H9 (cell line): ENCODE data around the gene COL4A2. TPM values are rescaled to one million over a fixed set of nuclear protein-coding genes. Genes with fewer than 3 reads are reported as not detected.

Experiments used
- DNase-seq: peaks from one replicate; pipeline ENCODE4 v3.0.0-alpha.2; 2017
- H2AFZ ChIP-seq: one replicate; pipeline ENCODE4 v1.6.1; 2013; ENCODE audit warnings: mild to moderate bottlenecking, low read length, control low read depth, moderate library complexity
- H2AK5ac ChIP-seq: 2 replicates; pipeline ENCODE4 v1.6.1; 2013; ENCODE audit warnings: low read length, control low read depth, mixed read lengths; ENCODE audit not compliant: insufficient read length
- H2BK120ac ChIP-seq: one replicate; pipeline ENCODE4 v1.6.1; 2013; ENCODE audit warnings: low read depth, mild to moderate bottlenecking, low read length, control low read depth, inconsistent platforms; ENCODE audit not compliant: poor library complexity, severe bottlenecking
- H2BK12ac ChIP-seq: 2 replicates; pipeline ENCODE4 v1.6.1; 2013; ENCODE audit warnings: low read length, control low read depth, mixed read lengths, low read depth; ENCODE audit not compliant: insufficient read length
- H2BK15ac ChIP-seq: 2 replicates; pipeline ENCODE4 v1.6.1; 2013; ENCODE audit warnings: low read depth, low read length, control low read depth
- H2BK20ac ChIP-seq: one replicate; pipeline ENCODE4 v1.6.1; 2013; ENCODE audit warnings: low read depth, mild to moderate bottlenecking, low read length, control low read depth, inconsistent platforms; ENCODE audit not compliant: poor library complexity, severe bottlenecking
- H2BK5ac ChIP-seq: 2 replicates; pipeline ENCODE4 v1.6.1; 2013; ENCODE audit warnings: low read length, control low read depth, mixed read lengths; ENCODE audit not compliant: insufficient read length
- H3K14ac ChIP-seq: 2 replicates; pipeline ENCODE4 v1.6.1; 2013; ENCODE audit warnings: low read length, control low read depth; ENCODE audit not compliant: insufficient read depth
- H3K18ac ChIP-seq: 2 replicates; pipeline ENCODE4 v1.6.1; 2013; ENCODE audit warnings: low read depth, mild to moderate bottlenecking, mixed read lengths, low read length, control low read depth; ENCODE audit not compliant: insufficient read length
- H3K23ac ChIP-seq: 2 replicates; pipeline ENCODE4 v1.6.1; 2013; ENCODE audit warnings: low read length, control low read depth, mixed read lengths, low read depth; ENCODE audit not compliant: insufficient read length
- H3K23me2 ChIP-seq: 2 replicates; pipeline ENCODE4 v1.6.1; 2013; ENCODE audit warnings: low read depth, mild to moderate bottlenecking, mixed read lengths, low read length, control low read depth; ENCODE audit not compliant: insufficient read length, poor library complexity, severe bottlenecking
- H3K27ac ChIP-seq: 2 replicates; pipeline ENCODE4 v1.5.1; 2013; ENCODE audit warnings: low read length, control low read depth, mixed read lengths, low read depth; ENCODE audit not compliant: insufficient read length
- H3K27me3 ChIP-seq: 2 replicates; pipeline ENCODE4 v1.6.1; 2013; ENCODE audit warnings: low read length, control low read depth, inconsistent platforms; ENCODE audit not compliant: insufficient read depth
- H3K4ac ChIP-seq: 2 replicates; pipeline ENCODE4 v1.6.1; 2013; ENCODE audit warnings: low read depth, mild to moderate bottlenecking, control low read depth, inconsistent platforms, low read length, moderate library complexity
- H3K4me1 ChIP-seq: 2 replicates; pipeline ENCODE4 v1.6.1; 2013; ENCODE audit warnings: low read length, control low read depth, inconsistent platforms; ENCODE audit not compliant: insufficient read depth
- H3K4me2 ChIP-seq: 2 replicates; pipeline ENCODE4 v1.6.1; 2013; ENCODE audit warnings: low read length, control low read depth, mixed read lengths; ENCODE audit not compliant: insufficient read length, insufficient read depth
- H3K56ac ChIP-seq: 2 replicates; pipeline ENCODE4 v1.6.1; 2013; ENCODE audit warnings: low read depth, mild to moderate bottlenecking, mixed read lengths, low read length, control low read depth; ENCODE audit not compliant: insufficient read length
- H3K79me1 ChIP-seq: 2 replicates; pipeline ENCODE4 v1.6.1; 2013; ENCODE audit warnings: low read depth, mild to moderate bottlenecking, moderate library complexity, low read length, control low read depth, inconsistent platforms; ENCODE audit not compliant: insufficient read depth, poor library complexity, severe bottlenecking
- H3K79me2 ChIP-seq: 2 replicates; pipeline ENCODE4 v1.6.1; 2013; ENCODE audit warnings: low read length, control low read depth, inconsistent platforms; ENCODE audit not compliant: insufficient read depth
- H3K9ac ChIP-seq: 2 replicates; pipeline ENCODE4 v1.6.1; 2013; ENCODE audit warnings: low read length, control low read depth, mixed read lengths; ENCODE audit not compliant: insufficient read length; ENCODE audit errors: extremely low read depth
- H3K9me3 ChIP-seq: one replicate; pipeline ENCODE4 v1.6.1; 2013; ENCODE audit warnings: low read depth, low read length, inconsistent platforms; ENCODE audit not compliant: control insufficient read depth
- H3T11ph ChIP-seq: one replicate; pipeline ENCODE4 v1.6.1; 2013; ENCODE audit warnings: mild to moderate bottlenecking, low read length, control low read depth, inconsistent platforms
- H4K20me1 ChIP-seq: one replicate; pipeline ENCODE4 v1.6.1; 2013; ENCODE audit not compliant: control insufficient read depth, insufficient read length, insufficient read depth
- H4K5ac ChIP-seq: 2 replicates; pipeline ENCODE4 v1.6.1; 2013; ENCODE audit warnings: low read depth, mild to moderate bottlenecking, mixed read lengths, low read length, control low read depth; ENCODE audit not compliant: insufficient read length
- H4K8ac ChIP-seq: replicated peaks from 2 replicates; pipeline ENCODE4 v1.6.1; 2013; ENCODE audit warnings: low read length, control low read depth, mixed read lengths, low read depth; ENCODE audit not compliant: insufficient read length
- H4K91ac ChIP-seq: 2 replicates; pipeline ENCODE4 v1.6.1; 2013; ENCODE audit warnings: low read depth, mild to moderate bottlenecking, moderate library complexity, mixed read lengths, low read length, control low read depth; ENCODE audit not compliant: insufficient read length
- H3K27ac Mint-ChIP-seq, 3 experiments: 2 replicates in 2 of 3; 3 replicates in 1 of 3; pipeline ENCODE4 v1.8.0; 2020 to 2021; ENCODE audit warnings: mixed read lengths in 3 of 3, mild to moderate bottlenecking in 1 of 3, moderate library complexity in 1 of 3
- H3K27me3 Mint-ChIP-seq: 2 replicates; pipeline ENCODE4 v1.8.0; 2021; ENCODE audit warnings: low read depth, mild to moderate bottlenecking, moderate library complexity, mixed read lengths
- H3K36me3 Mint-ChIP-seq, 3 experiments: 2 replicates in 2 of 3; 3 replicates in 1 of 3; pipeline ENCODE4 v1.8.0; 2020 to 2021; ENCODE audit warnings: low read depth in 3 of 3, mixed read lengths in 3 of 3; ENCODE audit not compliant: insufficient read depth in 1 of 3
- H3K4me1 Mint-ChIP-seq, 2 experiments: 2 replicates each; pipeline ENCODE4 v1.8.0; 2020; ENCODE audit warnings: mixed read lengths in 2 of 2
- H3K4me3 Mint-ChIP-seq, 2 experiments: 2 replicates in 1 of 2; 3 replicates in 1 of 2; pipeline ENCODE4 v1.8.0; 2020 to 2021; ENCODE audit warnings: mild to moderate bottlenecking in 2 of 2, mixed read lengths in 2 of 2, moderate library complexity in 1 of 2
- H3K9me3 Mint-ChIP-seq, 2 experiments: 2 replicates in 1 of 2; 3 replicates in 1 of 2; pipeline ENCODE4 v1.8.0; 2020; ENCODE audit warnings: mild to moderate bottlenecking in 2 of 2, mixed read lengths in 2 of 2, moderate library complexity in 1 of 2
- WGBS: extraction: QIAGEN DNeasy Blood & Tissue Kit; methylation state at CpG from one replicate; pipeline ENCODE4 v1.1.7; 2013; ENCODE audit warnings: missing lambda C conversion rate, low lambda C conversion rate, mixed read lengths; ENCODE audit not compliant: insufficient read length; ENCODE audit errors: extremely low coverage; 5-methylcytosine and 5-hydroxymethylcytosine counted together
- total RNA-seq: library from RNA; stranded (reverse); gene quantifications from 2 replicates; pipeline ENCODE4 v1.2.1, GENCODE V29; 2021
- TF ChIP-seq, protein P1 (sequence below): fragments of 200-600 bp; sonication (generic); conservative IDR thresholded peaks from 3 replicates; pipeline ENCODE4 v1.8.0; 2021; ENCODE audit warnings: antibody characterized with exemption, mild to moderate bottlenecking

The COL4A2 gene
- total RNA-seq, 1 experiment from 2014 or later = 76.5 TPM

DNA sequence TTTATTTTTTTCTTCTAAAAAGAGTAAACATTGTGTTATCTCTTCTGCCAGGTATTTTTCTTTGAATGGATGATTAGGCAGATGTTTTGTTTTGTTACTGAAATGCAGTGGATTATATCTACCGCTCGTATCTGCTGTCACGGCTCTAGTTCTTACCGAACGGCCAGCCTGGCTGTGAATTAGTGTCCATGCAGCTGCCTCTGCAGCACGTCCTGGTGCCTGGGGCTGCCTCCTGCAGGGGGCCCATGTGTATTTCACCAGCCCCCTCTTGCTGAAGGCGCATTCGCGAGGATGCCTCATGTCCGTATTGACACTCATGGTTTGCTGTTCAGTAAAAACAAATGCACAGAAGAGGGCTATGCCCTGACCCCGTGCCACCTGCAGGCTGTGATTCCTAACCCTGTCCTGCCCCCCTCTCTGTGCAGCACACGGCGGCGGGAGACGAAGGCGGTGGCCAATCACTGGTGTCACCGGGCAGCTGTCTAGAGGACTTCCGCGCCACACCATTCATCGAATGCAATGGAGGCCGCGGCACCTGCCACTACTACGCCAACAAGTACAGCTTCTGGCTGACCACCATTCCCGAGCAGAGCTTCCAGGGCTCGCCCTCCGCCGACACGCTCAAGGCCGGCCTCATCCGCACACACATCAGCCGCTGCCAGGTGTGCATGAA lies 204.6 kb downstream of the COL4A2 start:
- Histone ChIP-seq H3K9ac (no peak overlapping the region), H3K23me2 (no peaks in the 10 kb centered on the region), H2BK12ac (no peak overlapping the region), H2AFZ (no peak overlapping the region), H3K18ac (no peak overlapping the region), H3K14ac (no peak overlapping the region; the same call in 1 of the 2 replicates), H3K9me3 (no peaks in the 10 kb centered on the region), H4K20me1 (no peaks in the 10 kb centered on the region), H3K4ac (no peak overlapping the region), H2BK15ac (no peak overlapping the region), H4K91ac (no peak overlapping the region), H3K27ac (no peak overlapping the region), H3K79me2 (no peaks in the 10 kb centered on the region), H3K27me3 (no peaks in the 10 kb centered on the region), H4K5ac (no peak overlapping the region), H3K56ac (no peak overlapping the region), H2AK5ac (no peak overlapping the region), H3K4me2 (no peak overlapping the region), H2BK20ac (no peak overlapping the region), H4K8ac (no peak overlapping the region), H2BK120ac (no peak overlapping the region), H3K4me1 (no peaks in the 10 kb centered on the region), H3T11ph (no peak overlapping the region), H3K79me1 (no peaks in the 10 kb centered on the region), H2BK5ac (no peak overlapping the region), H3K23ac (no peak overlapping the region)
- no peak for DNase-seq
- peaks cover 2 to 9% of the 10 kb centered on the region in 2 experiments; a peak in 2 of 4 replicates for H3K4me1 Mint-ChIP-seq
- no CpG with 5 or more reads among the region's 31 CpGs for WGBS
- no peaks in the 10 kb centered on the region for H3K9me3 Mint-ChIP-seq
- H3K27ac Mint-ChIP-seq = no peak overlapping the region; a peak in 1 of 7 replicates
- peaks cover 10 to 46% (median 39%) of the 10 kb centered on the region in 3 experiments for H3K36me3 Mint-ChIP-seq
- TF ChIP-seq, protein P1, sequence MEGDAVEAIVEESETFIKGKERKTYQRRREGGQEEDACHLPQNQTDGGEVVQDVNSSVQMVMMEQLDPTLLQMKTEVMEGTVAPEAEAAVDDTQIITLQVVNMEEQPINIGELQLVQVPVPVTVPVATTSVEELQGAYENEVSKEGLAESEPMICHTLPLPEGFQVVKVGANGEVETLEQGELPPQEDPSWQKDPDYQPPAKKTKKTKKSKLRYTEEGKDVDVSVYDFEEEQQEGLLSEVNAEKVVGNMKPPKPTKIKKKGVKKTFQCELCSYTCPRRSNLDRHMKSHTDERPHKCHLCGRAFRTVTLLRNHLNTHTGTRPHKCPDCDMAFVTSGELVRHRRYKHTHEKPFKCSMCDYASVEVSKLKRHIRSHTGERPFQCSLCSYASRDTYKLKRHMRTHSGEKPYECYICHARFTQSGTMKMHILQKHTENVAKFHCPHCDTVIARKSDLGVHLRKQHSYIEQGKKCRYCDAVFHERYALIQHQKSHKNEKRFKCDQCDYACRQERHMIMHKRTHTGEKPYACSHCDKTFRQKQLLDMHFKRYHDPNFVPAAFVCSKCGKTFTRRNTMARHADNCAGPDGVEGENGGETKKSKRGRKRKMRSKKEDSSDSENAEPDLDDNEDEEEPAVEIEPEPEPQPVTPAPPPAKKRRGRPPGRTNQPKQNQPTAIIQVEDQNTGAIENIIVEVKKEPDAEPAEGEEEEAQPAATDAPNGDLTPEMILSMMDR = no peak; the same call in 2 of the 3 replicates
- H3K27me3 Mint-ChIP-seq = no peaks in the 10 kb centered on the region
- no peak overlapping the region for H3K4me3 Mint-ChIP-seq
